IMR-90 (cell line): Measurements from ENCODE around the gene FARP1. TPM values are rescaled to one million over a fixed set of nuclear protein-coding genes. Genes with fewer than 3 reads are reported as not detected.

Experiments used
- ATAC-seq: fragments of 200-7000 bp; cut with Tn5 transposase; 2 replicates; pipeline ENCODE4 v1.9.1; 2020; ENCODE audit warnings: low read depth, mild to moderate bottlenecking, moderate library complexity
- BruUV-seq: library from RNA; stranded (reverse); fragments of 400-500 nt; replicated peaks from 2 replicates; lab custom pipeline; 2021; lab: Mats Ljungman, UMichigan
- CTCF ChIA-PET: fragments of 300-600 bp; formaldehyde crosslinking; extraction: SDS; loops from one replicate; lab custom pipeline; 2021; ENCODE audit warnings: antibody characterized with exemption; lab: Yijun Ruan, JAX
- POLR2A ChIA-PET: fragments of 300-600 bp; sonication (Branson Sonifier 250); formaldehyde crosslinking; loops from one replicate; lab custom pipeline; 2022; ENCODE audit warnings: antibody characterized with exemption; ENCODE audit not compliant: unreplicated experiment; lab: Charles Lee
- DNase-seq: peaks from one replicate; pipeline ENCODE4 v3.0.0; 2013
- H2AFZ ChIP-seq: replicated peaks from 2 replicates; pipeline ENCODE3; 2013; ENCODE audit warnings: low read length, mild to moderate bottlenecking; ENCODE audit not compliant: poor library complexity
- H2AK5ac ChIP-seq: 2 replicates; pipeline ENCODE4 v1.6.1; 2013; ENCODE audit warnings: low read depth, low read length, inconsistent platforms
- H2AK9ac ChIP-seq: replicated peaks from 2 replicates; pipeline ENCODE3; 2013; ENCODE audit warnings: mild to moderate bottlenecking, low read depth, low read length, moderate library complexity; ENCODE audit not compliant: poor library complexity
- H2BK120ac ChIP-seq: 2 replicates; pipeline ENCODE4 v1.6.1; 2013; ENCODE audit warnings: low read depth, low read length, inconsistent platforms
- H2BK15ac ChIP-seq: 3 replicates; pipeline ENCODE4 v1.6.1; 2013; ENCODE audit warnings: low read depth, low read length, inconsistent platforms
- H2BK20ac ChIP-seq: 2 replicates; pipeline ENCODE4 v1.6.1; 2013; ENCODE audit warnings: low read depth, mild to moderate bottlenecking, inconsistent platforms, low read length, moderate library complexity
- H2BK5ac ChIP-seq: 2 replicates; pipeline ENCODE4 v1.6.1; 2013; ENCODE audit warnings: mild to moderate bottlenecking, low read depth, low read length, inconsistent platforms; ENCODE audit not compliant: poor library complexity, severe bottlenecking
- H3K14ac ChIP-seq: replicated peaks from 2 replicates; pipeline ENCODE4 v1.6.1; 2013; ENCODE audit warnings: low read depth, low read length, inconsistent platforms
- H3K18ac ChIP-seq: 2 replicates; pipeline ENCODE4 v1.6.1; 2013; ENCODE audit warnings: low read depth, low read length, control low read depth
- H3K23ac ChIP-seq: 2 replicates; pipeline ENCODE4 v1.6.1; 2013; ENCODE audit warnings: low read depth, low read length, inconsistent platforms
- H3K27ac ChIP-seq: 2 replicates; pipeline ENCODE4 v1.5.1; 2013; ENCODE audit warnings: mild to moderate bottlenecking, control low read depth, low read length; ENCODE audit not compliant: insufficient read depth
- H3K27me3 ChIP-seq: 2 replicates; pipeline ENCODE4 v1.6.1; 2013; ENCODE audit warnings: low read length; ENCODE audit not compliant: control insufficient read depth, insufficient read depth
- H3K36me3 ChIP-seq: 2 replicates; pipeline ENCODE4 v1.6.1; 2013; ENCODE audit warnings: low read length, mixed read lengths; ENCODE audit not compliant: control insufficient read depth, insufficient read depth
- H3K4ac ChIP-seq: 2 replicates; pipeline ENCODE4 v1.6.1; 2013; ENCODE audit warnings: low read depth, low read length, inconsistent platforms
- H3K4me1 ChIP-seq: 2 replicates; pipeline ENCODE4 v1.6.1; 2013; ENCODE audit warnings: low read length, mixed read lengths; ENCODE audit not compliant: control insufficient read depth, insufficient read depth
- H3K4me2 ChIP-seq: 2 replicates; pipeline ENCODE4 v1.6.1; 2013; ENCODE audit warnings: low read depth, mild to moderate bottlenecking, control low read depth, low read length, moderate library complexity
- H3K4me3 ChIP-seq: 2 replicates; pipeline ENCODE4 v1.5.1; 2013; ENCODE audit warnings: low read depth, mild to moderate bottlenecking, control low read depth, low read length, moderate library complexity; ENCODE audit not compliant: insufficient read depth
- H3K56ac ChIP-seq: 2 replicates; pipeline ENCODE4 v1.6.1; 2013; ENCODE audit warnings: low read length, inconsistent platforms; ENCODE audit not compliant: insufficient read depth; ENCODE audit errors: extremely low read depth
- H3K79me1 ChIP-seq, 2 experiments: 2 replicates each; pipeline ENCODE4 v1.6.1; 2013; ENCODE audit warnings: low read length in 2 of 2, inconsistent platforms in 1 of 2, low read depth in 1 of 2
- H3K9ac ChIP-seq: 2 replicates; pipeline ENCODE4 v1.6.1; 2013; ENCODE audit warnings: low read depth, low read length, control low read depth
- H3K9me1 ChIP-seq: 2 replicates; pipeline ENCODE4 v1.6.1; 2013; ENCODE audit warnings: low read length, inconsistent platforms; ENCODE audit not compliant: insufficient read depth
- H3K9me3 ChIP-seq: 2 replicates; pipeline ENCODE4 v1.6.1; 2013; ENCODE audit warnings: low read length; ENCODE audit not compliant: control insufficient read depth, insufficient read depth
- H4K20me1 ChIP-seq: 2 replicates; pipeline ENCODE4 v1.6.1; 2013; ENCODE audit warnings: low read length, inconsistent platforms; ENCODE audit not compliant: insufficient read depth
- H4K5ac ChIP-seq: 2 replicates; pipeline ENCODE4 v1.6.1; 2013; ENCODE audit warnings: mild to moderate bottlenecking, low read depth, low read length, control low read depth
- H4K8ac ChIP-seq, 2 experiments: 2 replicates each; pipeline ENCODE4 v1.6.1; 2013; ENCODE audit warnings: low read depth in 2 of 2, low read length in 2 of 2, control low read depth in 1 of 2, inconsistent platforms in 1 of 2
- H4K91ac ChIP-seq: 2 replicates; pipeline ENCODE4 v1.6.1; 2013; ENCODE audit warnings: low read depth, low read length, inconsistent platforms; ENCODE audit not compliant: insufficient read depth
- FOS ChIP-seq: fragments of 150-350 bp; IDR thresholded peaks from 2 replicates; pipeline ENCODE4 v1.6.1; 2016; ENCODE audit warnings: low read depth, low read length
- MAFK ChIP-seq: IDR thresholded peaks from 2 replicates; pipeline ENCODE4 v1.6.1; 2012; ENCODE audit warnings: low read depth, low read length, improper control_type of control experiment
- POLR2A ChIP-seq: IDR thresholded peaks from 2 replicates; pipeline ENCODE4 v1.6.1; 2012; ENCODE audit warnings: mild to moderate bottlenecking, low read depth, low read length
- RFX5 ChIP-seq: IDR thresholded peaks from 2 replicates; pipeline ENCODE4 v1.8.0; 2012; ENCODE audit warnings: low read depth, mild to moderate bottlenecking, low read length, moderate library complexity
- SMC3 ChIP-seq: fragments of 150-350 bp; IDR thresholded peaks from 2 replicates; pipeline ENCODE4 v1.6.1; 2016; ENCODE audit warnings: low read depth, mild to moderate bottlenecking, antibody characterized with exemption, low read length, moderate library complexity
- WGBS, 2 experiments: methylation state at CpG; one replicate each; pipeline versions ENCODE4 v1.1.5 to v1.1.7; 2013; ENCODE audit warnings: missing lambda C conversion rate in 2 of 2; ENCODE audit not compliant: insufficient read length in 1 of 2; ENCODE audit errors: extremely low coverage in 2 of 2; 5-methylcytosine and 5-hydroxymethylcytosine counted together
- dilution Hi-C: fragments of 300-500 bp; cut with HindIII; formaldehyde crosslinking; loops from one replicate; pipeline ENCODE4 v1.14.3; 2018; ENCODE audit warnings: low sequenced_read_pairs; ENCODE audit not compliant: unreplicated experiment
- in situ Hi-C: fragments of 300-500 bp; cut with MboI; formaldehyde crosslinking; loops from 3 replicates; pipeline ENCODE4 v1.14.3; 2019; ENCODE audit warnings: low sequenced_read_pairs, inconsistent platforms, mixed read lengths
- intact Hi-C: fragments of 100-400 bp; cut with micrococcal nuclease; formaldehyde crosslinking; loops from 2 replicates; pipeline ENCODE4 v1.10.0; 2022
- polyA plus RNA-seq, 3 experiments: library from polyadenylated mRNA; depleted of rRNA; stranded (reverse); fragments of >200 nt; gene quantifications; 2 replicates each; pipeline ENCODE4 v1.2.3, GENCODE V29; 2012; ENCODE audit warnings: low replicate concordance in 1 of 3
- total RNA-seq: library from RNA; depleted of rRNA; stranded (reverse); fragments of >200 nt; gene quantifications from 2 replicates; pipeline ENCODE4 v1.2.3, GENCODE V29; 2012

The FARP1 gene
- total and polyA plus RNA-seq, 2 of the 4 experiments (the other 2 are of a cell fraction): 39.6 to 57.0 TPM

GRCh38 chr13:98173431-98174152 is 30.7 kb downstream of the FARP1 start (continued):
- 0 out of 2 replicates have a peak, but pooled peaks have one; percentile 4 for TF ChIP-seq SMC3
- TF ChIP-seq FOS: peak; percentile 78
- peak; percentile 41 for TF ChIP-seq MAFK

GRCh38 chr13:98174307-98174706 is 31.4 kb downstream of the FARP1 start:
- no TSS peak for BruUV-seq
- ChIA-PET CTCF (interaction anchor here (1.0 kb wide), 1 partner anchor 41 kb away, joined by 5 read pairs; no protein-coding TSS in a partner anchor), POLR2A (interaction anchor here (1.0 kb wide), 1 partner anchor 120 kb away, joined by 3 read pairs; no protein-coding TSS in a partner anchor)
- TF ChIP-seq SMC3: no peak
- TF ChIP-seq RFX5: no peak
- TF ChIP-seq POLR2A: peak; percentile 23; the same call in 1 of the 2 replicates
- Histone ChIP-seq H2BK120ac (peak overlapping the region; percentile 93), H3K56ac (peak overlapping the region; percentile 97), H2AK9ac (no peak overlapping the region), H3K4me1 (peaks cover 37% of the 10 kb centered on the region), H4K91ac (peak overlapping the region; percentile 98), H3K4me2 (peak overlapping the region; percentile 71), H3K79me1 (peaks cover 34 to 79% of the 10 kb centered on the region in 2 experiments), H4K20me1 (peaks cover 16% of the 10 kb centered on the region; the same call in 1 of the 2 replicates), H3K9me1 (peaks cover 15% of the 10 kb centered on the region), H2AK5ac (peak overlapping the region; percentile 94), H4K8ac (peak overlapping the region; percentile 26 to 87), H2BK20ac (peak overlapping the region; percentile 90), H3K23ac (peak overlapping the region; percentile 90), H2BK5ac (peak overlapping the region; percentile 91), H3K9me3 (no peaks in the 10 kb centered on the region), H3K4me3 (no peak overlapping the region), H2AFZ (no peak overlapping the region), H3K18ac (peak overlapping the region; percentile 65), H3K14ac (peak overlapping the region; percentile 69), H3K27ac (peak overlapping the region; percentile 87), H3K36me3 (peaks cover 16% of the 10 kb centered on the region), H3K4ac (peak overlapping the region; percentile 91), H2BK15ac (peak overlapping the region; percentile 76), H4K5ac (peak overlapping the region; percentile 50), H3K27me3 (no peaks in the 10 kb centered on the region), H3K9ac (peak overlapping the region; percentile 36)
- ATAC-seq: no peak
- in situ Hi-C loops (loop anchor here (5.0 kb wide), 1 partner anchor 43 kb away; no protein-coding TSS in a partner anchor), dilution Hi-C loops (no loop called here), intact Hi-C loops (no loop called here)
- DNase-seq: no peak
- 0% methylated on average over 3 of the region's 7 CpGs; no CpG with 5 or more reads in 1 of the 2 experiments for WGBS, 2 experiments
